NB4 (cell line): ENCODE results near the gene SOX9.

Source experiments
- DNase-seq: peaks from one replicate; pipeline ENCODE4 v3.0.0; 2010; ENCODE audit warnings: low read depth
- H3K4me3 ChIP-seq: one replicate; pipeline ENCODE4 v1.5.1; 2011; ENCODE audit warnings: mild to moderate bottlenecking, low read depth, low read length, moderate library complexity
- CTCF ChIP-seq: IDR thresholded peaks from one replicate; pipeline ENCODE4 v1.5.1; 2012; ENCODE audit warnings: low read depth, low read length
- MAX ChIP-seq: IDR thresholded peaks from 2 replicates; pipeline ENCODE4 v1.6.1; 2011; ENCODE audit warnings: low read depth, low read length
- MYC ChIP-seq: IDR thresholded peaks from 2 replicates; pipeline ENCODE4 v1.6.1; 2011; ENCODE audit warnings: low read depth, low read length
- POLR2A ChIP-seq: IDR thresholded peaks from 2 replicates; pipeline ENCODE4 v1.6.1; 2011; ENCODE audit warnings: mild to moderate bottlenecking; ENCODE audit not compliant: insufficient read length; ENCODE audit errors: extremely low read depth

Gene SOX9

GRCh38 chr17:72118335-72119076, 2.3 kb upstream of the SOX9 start:
- TF ChIP-seq CTCF = peak; percentile 79
- no peak for TF ChIP-seq MAX
- DNase-seq = peak; percentile 49
- H3K4me3 ChIP-seq = no peak overlapping the region

- TF ChIP-seq MAX (no peak), POLR2A (no peak), MYC (no peak), CTCF (no peak)
- no peak overlapping the region for H3K4me3 ChIP-seq
- no peak for DNase-seq
These were observed 1.5 kb upstream of the SOX9 start for GRCh38 chr17:72119077-72119872.

- no peak for DNase-seq
- no peak for TF ChIP-seq MAX
- no peak for TF ChIP-seq CTCF
- no peak overlapping the region for H3K4me3 ChIP-seq
These were observed 763 bp upstream of the SOX9 start for GRCh38 chr17:72119873-72120641.

- no peak for TF ChIP-seq CTCF
- no peak for TF ChIP-seq MYC
- no peak for TF ChIP-seq MAX
- no peak for TF ChIP-seq POLR2A
- no peak overlapping the region for H3K4me3 ChIP-seq
- DNase-seq = no peak
These were observed 567 bp downstream of the SOX9 start for GRCh38 chr17:72121164-72122009.

GRCh38 chr17:72122010-72122764, 1.4 kb downstream of the SOX9 start:
- no peak for DNase-seq
- no peak for TF ChIP-seq CTCF
- no peak for TF ChIP-seq MYC
- no peak for TF ChIP-seq POLR2A
- H3K4me3 ChIP-seq = no peak overlapping the region
